Activated naive CD4-positive, alpha-beta T cell treated with anti-CD3 and anti-CD28 coated beads, Interleukin-2, amount 50 U/mL, for 16 hours (primary cell): Measurements from ENCODE around the gene TRPT1.

Source experiments
- DNase-seq: peaks from one replicate; pipeline ENCODE4 v3.0.0-alpha.2; 2020

Gene TRPT1, protein sequence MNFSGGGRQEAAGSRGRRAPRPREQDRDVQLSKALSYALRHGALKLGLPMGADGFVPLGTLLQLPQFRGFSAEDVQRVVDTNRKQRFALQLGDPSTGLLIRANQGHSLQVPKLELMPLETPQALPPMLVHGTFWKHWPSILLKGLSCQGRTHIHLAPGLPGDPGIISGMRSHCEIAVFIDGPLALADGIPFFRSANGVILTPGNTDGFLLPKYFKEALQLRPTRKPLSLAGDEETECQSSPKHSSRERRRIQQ

DNA sequence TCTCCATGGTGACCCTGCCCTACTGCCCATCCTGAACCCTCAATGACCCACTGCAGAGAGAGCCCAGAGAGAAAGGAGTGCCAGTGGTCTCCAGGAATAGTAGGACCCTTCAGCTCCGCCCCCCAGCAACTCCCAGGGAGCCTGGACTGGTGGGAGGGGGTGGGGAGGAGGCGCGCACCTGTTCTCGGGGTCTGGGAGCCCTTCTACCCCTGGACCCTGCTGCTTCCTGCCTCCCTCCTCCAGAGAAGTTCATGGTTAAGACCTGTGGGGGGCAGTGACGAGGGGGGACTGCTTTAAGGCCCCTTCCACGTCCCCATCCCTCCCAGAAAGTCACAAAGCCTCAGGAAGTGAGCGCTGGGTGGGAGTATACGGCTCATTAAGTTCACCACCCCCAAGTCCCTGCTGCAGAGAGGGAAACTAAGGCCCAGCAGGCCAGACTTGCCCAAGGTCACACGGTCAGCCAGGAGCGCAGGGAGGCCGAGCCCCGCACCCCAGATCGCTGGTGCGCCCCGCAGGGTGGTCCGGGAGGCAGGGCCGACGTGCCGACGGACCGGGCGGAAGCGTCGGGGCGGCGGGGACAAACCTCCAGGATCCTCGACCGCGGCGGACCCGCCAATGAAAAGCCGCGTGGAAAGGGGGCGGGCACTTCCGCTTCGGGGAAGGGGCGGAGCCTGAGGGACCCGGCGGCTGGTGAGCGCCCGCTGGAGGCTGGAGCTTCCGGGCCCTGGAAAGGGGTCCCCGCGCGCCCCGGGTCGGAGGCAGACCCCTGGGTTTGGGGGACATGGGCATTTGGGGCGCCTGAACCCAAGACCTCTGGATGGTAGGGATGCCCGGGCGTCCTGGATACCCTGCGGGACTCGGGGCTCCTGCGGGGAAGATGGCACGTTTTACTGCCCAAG, at the start of gene TRPT1, which contains the start of gene NUDT22:
TRPT1 (minus strand) TSS at position 579 of the 899 bp plus-strand sequence; CDS start at position 253, 326 bp downstream.
NUDT22 (plus strand) TSS at position 667 of the 899 bp plus-strand sequence. CDS start 379 bp downstream, outside the sequence.
- peak; percentile 92 for DNase-seq

DNA sequence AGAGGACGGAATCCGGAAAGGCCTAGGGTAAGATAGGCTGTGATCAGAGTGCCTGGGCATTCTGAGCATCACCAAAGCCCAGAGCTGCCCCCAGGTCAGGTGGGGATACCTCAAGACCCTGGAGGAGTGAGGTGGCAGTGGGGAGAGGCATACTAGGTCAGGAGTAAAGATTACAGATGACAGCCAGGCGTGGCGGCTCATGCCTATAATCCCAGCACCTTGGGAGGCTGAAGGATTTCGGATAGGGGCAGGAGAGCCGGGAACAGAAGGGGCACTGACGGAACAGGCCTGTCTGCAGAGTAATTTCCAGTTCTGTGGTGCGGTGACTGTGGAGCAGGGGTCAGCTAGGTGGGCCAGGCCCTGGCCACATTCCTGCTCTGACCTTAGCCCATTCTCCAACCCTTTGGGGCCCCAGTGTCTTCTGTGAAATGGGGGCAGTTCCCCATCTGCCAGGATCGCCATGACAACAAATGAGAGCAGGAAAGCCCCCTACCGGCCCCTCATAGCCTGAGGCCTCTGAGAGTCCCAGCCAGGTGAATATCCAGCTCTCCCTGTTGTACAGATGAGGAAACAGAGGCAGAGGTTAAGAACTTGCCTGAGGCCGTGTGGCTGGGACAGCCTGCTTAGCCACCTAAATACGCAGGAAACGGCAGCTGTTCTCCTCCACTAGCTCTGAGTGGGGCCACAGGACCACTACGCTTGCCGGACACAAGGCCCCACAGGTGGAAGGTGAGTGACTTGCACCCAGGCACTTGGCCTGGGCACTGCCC, 49.2 kb upstream of the TRPT1 start:
- no peak for DNase-seq

DNA sequence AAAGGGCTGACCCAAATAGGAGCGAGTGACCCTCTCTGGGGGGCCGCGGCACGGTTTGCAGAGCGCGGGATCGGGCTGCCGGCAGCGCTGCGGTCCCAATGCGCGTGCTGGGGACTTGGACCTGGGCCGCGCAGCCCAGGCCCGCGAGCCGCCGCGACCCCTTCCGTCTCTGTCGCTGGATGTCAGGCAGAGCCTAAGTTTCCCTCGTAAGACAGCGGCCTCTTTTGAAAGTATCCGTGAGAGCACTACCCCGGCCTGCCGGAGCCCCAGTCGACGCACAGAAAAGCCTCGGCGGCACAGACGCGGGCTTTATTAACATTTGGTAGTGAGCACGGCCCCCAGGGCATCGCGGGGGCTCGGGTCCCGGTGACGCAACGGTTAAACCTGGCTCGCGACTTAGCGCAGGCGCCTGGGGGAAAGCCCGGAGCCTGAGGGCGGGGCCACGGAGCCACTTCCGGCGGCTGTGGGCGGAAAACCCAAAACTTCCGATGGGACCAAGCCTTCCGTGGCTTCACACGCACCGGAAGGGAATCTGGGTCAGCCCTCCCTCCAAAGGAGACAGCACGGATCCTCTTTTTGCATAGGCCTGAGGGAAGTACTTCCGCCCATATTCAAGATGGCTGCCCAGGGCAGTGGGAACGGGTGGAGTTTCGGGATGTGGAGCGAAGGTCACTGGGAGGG, 43.7 kb upstream of the TRPT1 start:
- DNase-seq, result peak; percentile 99

DNA sequence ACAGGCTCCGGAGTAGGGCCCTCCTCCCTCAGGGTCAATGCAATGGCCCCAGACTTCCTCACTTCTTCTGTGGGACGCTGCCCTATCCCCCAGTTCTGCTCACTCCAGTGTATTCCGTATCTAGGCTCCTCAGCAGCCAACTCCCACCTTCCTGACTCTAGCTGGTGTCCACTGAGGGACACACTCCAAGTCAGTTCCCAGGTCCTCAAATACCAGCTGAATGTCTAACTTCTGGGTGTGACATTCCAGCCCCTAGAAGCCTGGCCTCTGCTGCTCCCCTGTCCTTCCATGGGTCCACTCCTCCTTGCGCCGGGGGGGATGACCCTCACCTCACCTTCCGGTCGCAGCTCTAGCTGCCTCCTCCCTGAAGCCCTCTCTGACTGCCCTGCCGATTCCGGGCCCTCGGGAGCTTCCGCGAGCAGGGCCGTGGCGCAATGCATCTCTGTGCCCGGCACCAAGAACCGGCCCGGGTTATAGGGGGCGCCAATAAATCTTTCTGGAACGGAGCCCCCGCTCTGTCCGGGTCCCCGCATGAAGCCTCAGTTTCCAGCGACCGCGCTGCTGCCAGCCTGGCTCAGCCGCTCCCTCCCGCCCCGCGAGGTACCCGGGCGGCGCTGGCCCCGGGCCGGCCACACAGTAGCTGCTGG, 43.0 kb upstream of the TRPT1 start:
- peak; percentile 40 for DNase-seq

DNA sequence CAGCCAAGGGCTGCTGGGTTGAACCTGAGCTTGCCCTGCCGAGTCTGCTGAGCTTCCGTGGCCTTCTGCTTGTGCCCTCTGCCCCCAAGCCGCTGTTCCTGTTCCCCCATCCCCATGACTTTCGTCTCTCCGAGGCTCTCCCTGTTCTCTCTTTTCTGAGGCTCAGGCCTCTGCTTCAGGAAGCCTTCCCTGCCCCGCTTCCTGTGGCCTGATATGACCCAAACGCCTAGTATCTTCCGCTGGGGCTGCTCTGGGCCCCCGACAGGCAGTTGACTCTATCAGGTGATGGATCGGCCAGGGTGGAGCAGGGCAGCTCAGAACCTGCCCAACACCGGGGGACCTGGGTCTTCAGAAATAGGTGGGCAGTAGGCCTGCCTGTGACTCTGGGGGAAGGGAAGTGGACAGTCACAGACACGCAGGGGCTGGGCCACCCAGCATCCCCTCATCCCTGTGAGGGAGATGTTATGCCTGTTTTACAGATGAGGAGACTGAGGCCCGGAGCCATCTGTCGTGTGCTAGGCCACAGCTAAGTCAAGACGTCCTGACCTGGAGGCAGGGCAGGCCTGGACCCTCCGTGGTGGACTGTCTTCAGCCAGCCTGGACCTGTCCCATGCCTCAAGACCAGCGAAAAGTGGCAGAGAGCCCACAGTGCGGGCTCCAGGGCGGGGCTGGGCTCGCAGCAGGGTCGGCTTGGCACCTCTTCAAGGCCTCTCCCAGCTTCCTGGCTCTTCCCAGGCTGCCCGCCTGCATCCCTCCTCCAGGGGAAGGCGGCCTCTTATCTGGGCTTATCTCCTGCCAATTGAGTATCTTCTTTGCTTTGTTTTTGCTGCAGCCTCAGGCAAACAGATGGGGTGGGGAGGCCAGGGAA, 42.3 kb upstream of the TRPT1 start:
- DNase-seq, result no peak

DNA sequence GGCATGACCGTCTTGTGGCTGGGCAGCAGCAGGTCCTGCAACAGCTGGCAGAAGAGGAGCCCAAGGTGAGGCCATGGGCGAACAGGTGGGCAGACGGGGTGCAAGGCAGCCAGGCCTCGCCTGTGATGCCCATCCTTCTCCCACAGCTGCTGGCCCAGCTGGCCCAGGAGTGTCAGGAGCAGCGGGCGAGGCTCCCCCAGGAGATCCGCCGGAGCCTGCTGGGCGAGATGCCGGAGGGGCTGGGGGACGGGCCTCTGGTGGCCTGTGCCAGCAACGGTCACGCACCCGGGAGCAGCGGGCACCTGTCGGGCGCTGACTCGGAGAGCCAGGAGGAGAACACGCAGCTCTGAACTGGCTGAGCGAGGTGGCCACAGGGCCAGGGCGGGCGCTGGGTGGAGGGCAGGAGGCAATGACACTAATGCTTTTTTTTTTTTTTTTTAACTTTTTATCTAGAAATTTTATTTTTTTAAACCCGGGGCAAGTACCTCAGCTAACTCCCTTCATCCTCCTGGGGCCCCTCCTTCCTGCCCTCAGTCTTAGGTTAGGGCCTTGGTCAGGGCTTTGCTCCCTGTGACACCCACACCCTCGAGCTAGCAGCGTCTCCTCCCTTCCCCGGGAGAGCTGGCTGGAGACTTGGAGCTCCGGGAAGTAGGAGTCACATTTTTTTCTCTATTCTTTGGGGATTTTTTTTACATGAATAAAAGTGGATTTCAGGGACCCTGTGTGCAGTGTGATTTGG, 41.4 kb upstream of the TRPT1 start:
- DNase-seq, result no peak

DNA sequence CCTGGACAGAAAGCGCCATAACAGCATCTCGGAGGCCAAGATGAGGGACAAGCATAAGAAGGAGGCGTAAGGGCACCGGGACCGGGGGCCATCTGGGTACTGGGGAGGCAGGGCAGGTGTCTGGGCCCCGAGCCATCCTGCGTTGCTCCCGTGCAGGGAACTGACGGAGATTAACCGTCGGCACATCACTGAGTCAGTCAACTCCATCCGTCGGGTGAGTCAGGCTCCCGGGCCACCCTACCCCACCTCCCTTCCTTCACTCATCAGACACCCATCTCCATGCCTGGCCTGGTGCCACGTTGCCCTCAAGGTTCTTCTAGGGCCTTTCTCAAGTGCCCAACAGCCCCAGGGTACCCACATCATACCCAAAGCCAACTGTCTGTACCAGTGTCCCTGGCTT, 40.4 kb upstream of the TRPT1 start:
- DNase-seq, result no peak

DNA sequence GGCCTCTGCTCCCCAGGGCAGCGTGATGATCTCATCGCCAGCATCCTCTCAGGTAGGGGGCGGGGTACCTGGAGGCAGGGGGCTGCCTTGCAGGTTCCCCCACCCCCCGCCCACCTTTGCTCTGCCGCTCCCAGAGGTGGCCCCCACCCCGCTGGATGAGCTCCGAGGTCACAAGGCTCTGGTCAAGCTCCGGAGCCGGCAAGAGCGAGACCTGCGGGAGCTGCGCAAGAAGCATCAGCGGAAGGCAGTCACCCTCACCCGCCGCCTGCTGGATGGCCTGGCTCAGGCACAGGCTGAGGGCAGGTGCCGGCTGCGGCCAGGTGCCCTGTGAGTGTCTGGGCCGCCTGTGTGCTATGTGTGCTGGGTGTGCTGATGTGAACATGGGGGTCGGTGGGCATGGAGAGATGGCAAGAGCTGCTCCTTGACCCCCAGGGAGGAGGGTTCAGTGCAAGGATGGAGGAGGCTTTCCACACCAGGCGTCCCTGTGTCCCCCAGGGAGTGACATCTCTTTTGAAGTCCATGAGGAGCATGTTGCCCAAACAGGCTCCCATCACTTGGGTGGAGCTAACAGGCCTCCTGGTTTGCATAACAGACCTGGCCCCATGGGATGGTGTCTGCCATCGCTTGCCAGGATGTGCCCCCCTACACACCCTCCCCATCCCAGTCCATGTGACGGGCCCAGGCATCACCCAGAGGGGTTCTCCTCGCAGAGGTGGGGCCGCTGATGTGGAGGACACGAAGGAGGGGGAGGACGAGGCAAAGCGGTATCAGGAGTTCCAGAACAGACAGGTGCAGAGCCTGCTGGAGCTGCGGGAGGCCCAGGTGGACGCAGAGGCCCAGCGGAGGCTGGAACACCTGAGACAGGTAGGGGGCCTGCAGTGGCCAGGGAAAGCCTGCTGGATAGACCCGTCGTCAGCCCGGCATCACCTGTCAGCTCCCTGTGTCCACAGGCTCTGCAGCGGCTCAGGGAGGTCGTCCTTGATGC, 39.5 kb upstream of the TRPT1 start:
- DNase-seq, result no peak

DNA sequence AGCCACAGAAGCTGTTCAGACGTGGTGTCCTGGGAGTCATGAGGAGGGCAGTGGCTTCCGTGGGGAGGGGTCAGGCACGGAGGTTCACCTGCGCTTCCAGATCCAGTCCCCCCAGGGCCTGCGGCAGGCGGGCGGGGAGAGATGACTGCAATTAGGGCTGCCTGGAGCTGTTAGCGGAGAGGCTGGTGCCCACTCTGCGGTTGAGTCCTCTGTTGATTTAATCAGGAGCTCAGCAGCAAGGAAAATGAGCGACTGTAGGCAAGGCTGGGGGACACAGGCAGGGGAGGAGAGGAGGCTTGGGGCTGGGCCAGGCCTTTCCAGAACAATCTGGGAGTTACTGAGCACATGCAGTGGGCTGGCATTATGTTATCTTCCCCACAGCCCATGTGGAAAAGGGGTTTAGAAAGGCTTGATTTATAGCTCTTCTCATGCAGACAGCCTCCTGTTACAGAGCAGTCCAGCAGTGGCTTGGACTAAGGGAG, 38.4 kb upstream of the TRPT1 start:
- no peak for DNase-seq

DNA sequence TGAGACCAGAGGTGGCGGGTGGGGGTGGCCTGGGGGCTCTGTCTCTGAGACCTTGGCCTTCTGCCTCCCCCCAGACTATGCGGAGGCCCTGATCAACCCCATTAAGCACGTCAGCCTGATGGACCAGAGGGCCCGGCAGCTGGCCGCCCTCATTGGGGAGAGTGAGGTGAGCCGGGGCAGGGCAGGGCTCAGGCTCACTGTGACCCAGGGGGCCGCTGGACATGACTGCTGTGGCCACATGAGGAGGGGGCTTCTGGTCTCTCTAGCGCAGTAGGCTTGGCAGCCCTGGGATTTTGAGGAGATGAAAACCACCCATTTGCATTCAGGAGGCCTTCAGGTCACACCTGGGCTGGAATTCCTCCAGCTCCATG, 37.9 kb upstream of the TRPT1 start:
- no peak for DNase-seq

DNA sequence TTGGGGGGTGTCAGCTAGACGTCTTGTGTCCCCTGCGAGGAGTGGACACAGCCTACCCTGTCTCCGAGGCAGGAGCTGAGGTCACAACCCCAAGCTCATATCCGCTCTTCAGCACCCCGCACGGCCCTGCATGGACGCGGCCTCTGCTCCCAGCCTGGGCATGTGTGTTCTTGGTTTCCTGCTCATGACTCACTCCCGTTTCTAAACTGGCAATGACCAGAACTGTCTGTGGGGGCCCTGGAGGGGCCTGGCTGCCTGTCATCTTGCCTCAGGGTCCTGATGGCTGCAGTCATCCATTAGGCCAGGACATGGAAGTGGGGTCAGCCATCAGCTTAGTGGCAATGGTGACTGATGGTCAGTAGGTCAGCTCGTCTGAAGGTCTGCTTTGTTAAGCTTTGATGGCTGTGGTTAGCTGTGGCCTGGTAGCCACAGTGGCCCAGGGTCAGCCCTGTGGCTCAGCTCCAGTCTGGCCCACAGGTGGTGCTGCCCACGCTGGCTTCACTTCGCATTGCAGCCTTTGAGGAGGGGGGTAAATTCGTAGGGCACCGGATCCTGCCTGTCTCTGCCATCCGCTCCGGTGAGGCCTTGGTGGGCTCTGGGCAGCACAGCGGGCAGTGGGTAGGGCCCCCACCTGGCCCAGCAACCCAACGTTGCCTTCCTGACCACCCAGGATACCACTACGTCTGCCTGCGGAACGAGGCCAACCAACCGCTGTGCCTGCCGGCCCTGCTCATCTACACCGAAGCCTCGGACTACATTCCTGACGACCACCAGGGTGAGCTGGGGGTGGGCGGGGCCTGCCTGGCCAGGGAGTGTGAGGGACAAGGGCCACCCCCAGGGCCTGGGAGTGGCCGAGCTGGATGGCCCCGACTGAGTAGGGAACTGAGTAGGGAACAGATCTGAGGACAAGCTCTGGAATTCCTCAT, 37.3 kb upstream of the TRPT1 start:
- DNase-seq, result no peak

DNA sequence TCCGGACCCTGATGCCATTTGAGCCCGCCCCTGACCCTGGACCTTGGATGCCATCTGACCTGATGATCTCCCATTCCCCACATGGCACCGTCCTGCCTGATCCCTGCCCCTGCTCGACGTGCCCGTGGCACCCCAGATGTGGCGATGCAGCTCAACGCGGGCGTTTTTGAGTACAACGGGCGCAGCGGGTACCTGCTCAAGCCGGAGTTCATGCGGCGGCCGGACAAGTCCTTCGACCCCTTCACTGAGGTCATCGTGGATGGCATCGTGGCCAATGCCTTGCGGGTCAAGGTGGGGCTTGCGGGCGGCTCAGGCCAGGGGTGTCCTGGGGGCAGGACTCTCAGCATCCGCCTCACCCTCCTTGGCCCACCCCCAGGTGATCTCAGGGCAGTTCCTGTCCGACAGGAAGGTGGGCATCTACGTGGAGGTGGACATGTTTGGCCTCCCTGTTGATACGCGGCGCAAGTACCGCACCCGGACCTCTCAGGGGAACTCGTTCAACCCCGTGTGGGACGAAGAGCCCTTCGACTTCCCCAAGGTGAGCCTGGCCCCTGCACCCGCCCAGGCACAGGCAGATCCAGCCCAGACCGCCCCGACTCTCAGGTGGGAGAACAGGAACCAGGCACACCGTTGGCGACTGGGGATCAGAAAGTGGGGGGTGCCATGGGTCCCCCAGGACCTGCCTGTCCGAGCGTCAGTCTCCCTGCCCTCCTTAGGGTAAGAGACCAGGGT, 36.5 kb upstream of the TRPT1 start:
- no peak for DNase-seq

DNA sequence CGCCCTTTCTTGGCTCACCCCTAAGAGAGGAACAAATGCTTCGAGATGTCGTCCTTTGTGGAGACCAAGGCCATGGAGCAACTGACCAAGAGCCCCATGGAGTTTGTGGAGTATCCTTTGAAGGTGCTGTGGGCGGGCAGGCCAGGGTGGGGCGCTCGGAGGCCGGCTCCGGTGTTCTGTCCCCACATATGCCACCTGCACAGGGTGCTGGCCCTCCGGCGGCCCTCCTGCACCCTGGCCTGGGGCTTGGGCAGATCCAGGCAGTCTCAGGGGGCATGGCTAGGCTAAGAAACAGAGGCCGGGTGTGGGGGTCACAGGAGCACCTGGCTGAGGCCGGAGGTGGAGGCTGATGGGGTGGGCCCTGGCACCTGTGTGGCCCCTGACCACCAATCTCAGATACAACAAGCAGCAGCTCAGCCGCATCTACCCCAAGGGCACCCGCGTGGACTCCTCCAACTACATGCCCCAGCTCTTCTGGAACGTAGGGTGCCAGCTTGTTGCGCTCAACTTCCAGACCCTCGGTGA, 35.6 kb upstream of the TRPT1 start:
- no peak for DNase-seq

DNA sequence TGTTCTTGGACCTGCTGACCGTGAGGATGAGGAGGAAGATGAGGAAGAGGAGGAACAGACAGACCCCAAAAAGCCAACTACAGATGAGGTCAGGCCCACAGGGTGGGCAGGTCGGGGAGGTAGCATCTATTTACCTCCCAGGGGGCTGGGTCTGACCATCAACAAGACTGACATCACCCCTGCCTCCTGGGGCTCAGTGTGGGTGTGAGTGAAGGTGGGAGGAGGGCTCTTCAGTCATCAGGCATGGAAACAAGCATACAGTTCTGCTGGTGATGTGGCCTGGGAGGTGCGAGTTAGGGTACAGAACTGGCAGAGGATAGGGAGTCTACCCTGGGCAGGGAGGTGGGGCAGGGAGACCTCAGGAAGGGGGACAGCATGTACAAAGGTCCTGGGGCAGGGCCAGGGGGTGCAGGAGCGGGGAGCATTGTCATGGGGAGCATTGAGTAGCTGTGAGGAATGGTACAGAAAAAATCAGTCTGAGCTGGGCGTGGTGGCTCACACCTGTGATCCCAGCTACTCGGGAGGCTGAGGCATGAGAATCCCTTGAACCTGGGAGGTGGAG, 34.2 kb upstream of the TRPT1 start:
- DNase-seq, result no peak

DNA sequence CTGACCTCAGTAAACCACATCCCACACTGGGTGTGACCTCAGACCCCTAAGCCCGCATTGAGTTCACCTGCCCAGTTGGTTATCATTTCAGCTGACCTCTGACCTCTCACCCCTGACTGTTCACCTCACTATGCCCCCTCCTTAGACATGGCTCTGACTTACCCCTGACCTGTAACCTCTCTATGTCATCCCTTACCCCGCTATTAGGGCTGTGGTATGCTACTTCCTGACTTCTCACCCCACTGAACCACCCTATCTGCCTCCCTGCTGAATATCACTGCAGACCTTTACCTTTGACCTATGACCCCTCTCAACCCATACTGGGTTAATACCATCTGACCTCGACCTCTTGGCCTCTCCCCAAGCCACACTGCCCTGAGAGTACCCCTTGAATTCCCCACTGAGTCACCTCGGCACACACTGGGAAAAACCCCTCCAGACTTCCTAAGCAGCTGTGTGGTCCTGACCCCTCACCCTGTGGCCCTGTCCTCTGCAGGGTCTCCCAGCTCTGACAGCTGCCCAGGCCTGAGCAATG, 33.6 kb upstream of the TRPT1 start:
- no peak for DNase-seq

DNA sequence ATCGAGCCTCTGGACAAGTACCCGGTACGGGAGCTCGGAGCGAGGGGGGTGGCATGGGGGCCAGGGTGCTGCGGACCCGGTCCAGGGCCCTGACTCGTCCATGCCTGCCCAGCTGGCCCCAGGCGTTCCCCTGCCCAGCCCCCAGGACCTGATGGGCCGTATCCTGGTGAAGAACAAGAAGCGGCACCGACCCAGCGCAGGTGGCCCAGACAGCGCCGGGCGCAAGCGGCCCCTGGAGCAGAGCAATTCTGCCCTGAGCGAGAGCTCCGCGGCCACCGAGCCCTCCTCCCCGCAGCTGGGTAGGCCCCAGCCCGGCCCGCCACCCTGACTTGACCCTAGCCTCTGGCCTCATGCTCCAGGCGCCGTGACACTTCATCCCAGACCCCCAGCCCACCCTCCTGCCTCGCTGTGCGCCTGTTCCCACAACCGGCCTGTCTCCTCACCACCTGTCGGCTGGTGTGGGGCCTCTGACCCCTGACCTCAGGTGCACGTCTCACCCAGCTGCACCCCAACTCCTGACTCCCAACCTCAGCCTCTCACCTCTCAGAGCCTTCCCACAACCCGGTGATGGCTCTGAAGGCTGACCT, 33.1 kb upstream of the TRPT1 start:
- no peak for DNase-seq
